A549 (cell line): Measurements from ENCODE around the gene CSE1L.

Source experiments
- CTCF ChIP-seq: fragments of >200 bp; sonication (Bioruptor Twin); formaldehyde crosslinking; IDR thresholded peaks from 3 replicates; pipeline ENCODE4 v1.5.1; 2016
- MAZ ChIP-seq: fragments of 150-350 bp; IDR thresholded peaks from 2 replicates; pipeline ENCODE4 v1.6.1; 2014; ENCODE audit warnings: antibody characterized with exemption, low read depth, low read length, borderline replicate concordance
- POLR2A ChIP-seq: IDR thresholded peaks from 2 replicates; pipeline ENCODE4 v1.6.1; 2012; ENCODE audit warnings: mild to moderate bottlenecking, low read length

GRCh38 chr20:49009899-49010631 is 36.0 kb upstream of the CSE1L start:
- no peak for TF ChIP-seq POLR2A
- TF ChIP-seq MAZ = no peak
- TF ChIP-seq CTCF = no peak
